NCI-H1092 (cell line): ENCODE data around the gene C1QTNF9.
"Not testable (repeated sequence)": the region's sequence is repeated elsewhere in the genome, so short reads cannot be mapped to it uniquely, and the experiment has no call there.

Experiments used
- DNase-seq: peaks from one replicate; lab custom pipeline; 2025; lab: John Stamatoyannopoulos, UW

C1QTNF9 gene

GRCh38 chr13:24282256-24282655, 27.1 kb upstream of the C1QTNF9 start:
- DNase-seq: no peak

- no peak for DNase-seq
Measured at GRCh38 chr13:24284889-24285565, 24.4 kb upstream of the C1QTNF9 start.

DNA sequence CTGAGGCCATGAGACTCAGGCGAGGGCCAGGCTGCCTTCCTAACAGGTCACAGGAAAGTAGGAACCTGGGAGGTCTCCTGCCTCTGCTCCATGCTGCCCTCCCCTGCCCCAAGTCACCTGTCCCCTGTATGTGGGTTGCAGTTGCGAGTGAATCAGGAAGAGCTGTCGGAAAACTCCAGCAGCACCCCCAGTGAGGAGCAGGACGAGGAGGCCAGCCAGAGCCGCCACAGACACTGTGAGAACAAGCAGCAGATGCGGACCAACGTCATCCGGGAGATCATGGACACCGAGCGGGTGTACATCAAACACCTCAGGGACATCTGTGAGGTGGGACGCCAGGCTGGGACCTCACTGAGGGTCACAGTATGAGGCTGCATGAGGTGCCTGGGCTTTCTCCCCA, 22.8 kb upstream of the C1QTNF9 start:
- no peak for DNase-seq

GRCh38 chr13:24287748-24288287, 21.6 kb upstream of the C1QTNF9 start:
- no peak for DNase-seq

- DNase-seq: no peak
Measured at GRCh38 chr13:24288870-24289269, 20.5 kb upstream of the C1QTNF9 start.

DNA sequence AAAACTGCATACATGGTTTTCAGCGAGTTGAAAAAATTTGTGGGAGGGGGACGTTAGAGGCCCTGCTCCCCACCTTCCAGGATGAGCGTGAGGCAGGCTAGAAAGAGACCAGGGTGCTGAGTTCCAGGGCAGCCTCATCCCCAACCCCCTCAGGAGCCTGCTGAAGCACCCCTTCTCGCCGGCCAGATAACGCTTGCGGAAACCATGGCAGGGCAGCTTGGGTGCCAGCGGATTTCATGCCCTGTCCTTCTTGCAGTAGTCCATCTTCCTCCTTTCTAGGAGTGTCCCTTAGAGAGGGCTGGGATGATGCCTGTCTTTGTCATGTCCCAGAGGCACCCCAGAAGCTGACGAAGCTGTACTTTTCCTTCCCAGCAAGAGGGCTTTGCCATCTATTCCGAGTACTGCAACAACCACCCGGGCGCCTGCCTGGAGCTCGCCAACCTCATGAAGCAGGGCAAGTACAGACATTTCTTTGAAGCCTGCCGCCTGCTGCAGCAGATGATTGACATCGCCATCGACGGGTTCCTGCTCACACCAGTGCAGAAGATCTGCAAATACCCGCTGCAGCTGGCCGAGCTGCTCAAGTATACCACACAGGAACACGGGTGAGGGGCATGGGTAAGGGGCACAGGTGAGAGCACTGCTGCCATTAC, 19.0 kb upstream of the C1QTNF9 start:
- DNase-seq: no peak

DNA sequence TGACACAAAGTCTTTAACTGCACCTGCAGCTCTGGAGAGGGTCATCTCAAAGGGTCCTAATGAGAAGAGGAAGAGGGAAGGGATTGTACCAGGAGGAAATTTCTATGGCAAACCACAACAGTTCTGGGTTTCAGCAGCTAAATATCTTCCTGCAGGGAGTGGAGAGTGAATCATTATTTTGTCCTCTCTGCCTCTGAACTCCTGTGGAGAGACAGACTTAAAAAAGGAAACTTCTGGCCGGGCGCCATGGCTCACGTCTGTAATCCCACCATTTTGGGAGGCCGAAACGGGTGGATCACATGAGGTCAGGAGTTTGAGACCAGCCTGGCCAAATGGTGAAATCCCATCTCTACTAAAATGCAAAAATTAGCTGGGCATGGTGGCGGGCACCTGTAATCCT, 16.9 kb upstream of the C1QTNF9 start:
- no peak for DNase-seq

- no peak for DNase-seq
Measured at GRCh38 chr13:24293746-24294145, 15.6 kb upstream of the C1QTNF9 start.

DNA sequence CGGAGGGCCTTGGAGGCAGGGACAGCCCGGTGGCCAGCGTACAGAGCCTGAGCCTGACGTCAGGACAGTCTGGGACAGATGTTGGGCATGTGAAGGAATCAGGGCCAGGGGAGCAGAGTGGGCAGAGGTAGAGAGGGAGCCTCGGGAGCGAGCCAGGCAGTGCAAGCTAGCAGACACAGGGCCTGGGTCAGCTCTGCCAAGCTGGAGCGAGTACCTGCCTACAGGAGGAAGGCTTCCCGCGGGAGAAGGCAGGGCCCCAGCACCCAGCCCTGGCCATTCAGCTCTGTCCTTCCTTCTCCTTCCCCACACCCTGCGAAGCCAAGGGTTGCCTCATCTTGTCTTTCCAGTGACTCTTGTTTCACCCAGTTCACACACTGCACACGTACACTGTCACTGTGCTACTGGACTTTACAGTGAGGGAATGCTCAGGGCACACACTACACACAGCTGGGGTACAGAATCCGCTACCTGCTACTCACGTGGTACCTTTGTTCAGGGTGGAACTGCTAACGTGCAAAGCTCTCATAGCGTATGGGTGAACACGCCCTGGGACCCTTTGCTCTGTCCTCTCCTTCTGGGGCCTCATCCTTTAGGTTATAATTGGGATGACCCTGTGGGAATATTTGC, 9.8 kb upstream of the C1QTNF9 start:
- DNase-seq: no peak

DNA sequence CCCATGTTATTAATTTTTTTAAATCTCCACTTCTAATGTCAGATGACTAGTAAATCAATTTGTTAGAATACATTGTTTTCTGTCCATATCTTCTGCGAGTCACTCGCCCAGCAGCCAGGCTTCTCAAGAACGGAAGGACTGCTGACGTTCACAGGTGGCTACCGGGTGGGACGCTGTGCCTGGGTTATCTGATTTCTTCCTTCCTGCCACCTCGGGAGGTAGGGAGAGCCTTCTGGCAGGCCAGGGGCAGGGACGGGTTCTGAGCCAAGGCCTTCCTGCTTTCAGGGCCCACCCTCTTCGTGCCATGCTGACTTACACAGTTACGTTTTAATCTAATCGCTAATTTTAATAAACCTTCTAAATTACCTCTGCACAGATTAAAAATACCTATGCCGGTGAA, 7.9 kb upstream of the C1QTNF9 start:
- no peak for DNase-seq

- no peak for DNase-seq
Measured at GRCh38 chr13:24301911-24302310, 7.5 kb upstream of the C1QTNF9 start.

DNA sequence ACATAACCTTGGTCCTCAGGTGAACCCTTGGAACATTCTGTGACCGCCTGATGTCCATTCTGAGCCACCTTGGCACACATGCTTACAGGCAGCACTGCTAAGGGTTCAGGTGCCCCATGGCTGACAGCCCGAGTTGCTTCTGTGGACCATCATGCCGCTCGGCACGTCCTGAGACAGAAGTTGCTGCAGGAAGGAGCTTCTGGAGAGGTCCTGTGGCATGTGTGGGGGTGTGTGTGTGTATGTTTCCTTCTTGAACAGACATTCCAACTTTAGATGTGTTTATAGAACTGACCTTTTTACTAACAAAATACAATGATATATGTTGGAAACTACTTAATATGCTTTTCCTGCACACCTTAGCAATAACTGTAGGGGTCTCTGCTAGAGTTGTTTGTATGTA, 4.8 kb upstream of the C1QTNF9 start:
- no peak for DNase-seq

DNA sequence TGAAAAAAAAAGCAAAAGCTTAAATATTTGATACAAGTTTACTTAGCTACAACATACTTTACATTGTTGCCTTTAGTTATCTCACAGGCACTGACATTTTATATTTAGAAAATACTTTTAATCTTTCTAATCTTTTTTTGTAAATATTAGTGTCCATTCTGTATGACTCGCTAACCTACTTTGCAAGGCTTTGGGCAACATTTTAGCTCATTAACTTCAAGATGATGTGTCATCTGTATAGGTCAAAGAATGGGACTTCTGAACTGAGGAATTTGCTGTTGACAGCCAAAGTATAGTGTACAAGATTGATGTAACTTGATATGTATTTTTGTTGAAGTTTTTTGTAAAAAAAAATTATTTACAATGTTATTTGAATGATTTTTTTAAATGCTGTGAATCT, 2.7 kb upstream of the C1QTNF9 start:
- no peak for DNase-seq

- DNase-seq: peak; percentile 26
Measured at GRCh38 chr13:24307211-24308067, 1.9 kb upstream of the C1QTNF9 start.

GRCh38 chr13:24308068-24308445, 1.3 kb upstream of the C1QTNF9 start:
- DNase-seq: no peak

DNA sequence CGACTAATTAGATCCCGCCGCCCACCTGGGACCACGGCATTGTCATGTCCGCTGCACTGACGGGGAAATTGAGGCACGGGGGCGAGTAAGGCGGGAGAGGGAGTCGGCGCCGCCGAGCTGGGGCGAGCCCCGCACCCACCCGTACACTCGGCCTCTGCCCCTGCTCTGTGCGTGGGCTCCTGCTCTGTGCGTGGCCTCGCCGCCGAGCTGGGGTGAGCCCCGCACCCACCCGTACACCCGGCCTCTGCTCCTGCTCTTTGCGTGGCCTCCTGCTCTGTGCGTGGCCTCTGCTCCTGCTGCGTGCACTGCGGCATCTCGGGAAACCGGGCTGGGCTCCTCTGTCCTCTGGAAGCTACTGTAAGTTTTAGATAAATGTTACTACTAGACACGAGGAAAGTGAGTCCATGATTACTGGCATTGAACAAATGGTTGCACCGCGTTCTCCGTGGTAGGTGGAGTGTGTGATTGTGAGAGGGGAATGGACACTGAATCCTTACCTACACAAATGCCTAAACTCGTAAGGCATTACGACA, 826 bp upstream of the C1QTNF9 start:
- no peak for DNase-seq

GRCh38 chr13:24313439-24313838, 4.1 kb downstream of the C1QTNF9 start:
- no peak for DNase-seq

DNA sequence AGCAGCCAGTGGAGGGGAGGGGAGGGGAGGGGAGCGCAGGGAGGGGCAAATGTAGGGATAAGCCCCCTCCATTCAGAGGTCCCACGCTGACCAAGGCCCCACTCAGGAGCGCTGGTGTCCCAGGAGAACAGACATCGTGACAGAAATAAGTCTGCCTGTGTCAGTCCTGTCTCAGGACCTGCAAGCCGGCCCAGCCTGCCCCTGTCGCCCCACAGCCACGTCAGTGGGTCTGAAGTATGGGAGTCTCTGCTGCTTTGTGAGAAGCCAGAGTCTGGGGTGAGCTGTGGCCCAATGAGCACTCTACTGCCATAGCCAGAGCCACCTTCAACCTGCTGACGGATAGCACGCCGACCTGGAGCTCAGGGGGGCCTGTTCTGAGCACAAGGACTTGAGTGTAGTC, 8.5 kb downstream of the C1QTNF9 start:
- DNase-seq: not testable (repeated sequence)

GRCh38 chr13:24318878-24319277, 9.5 kb downstream of the C1QTNF9 start:
- not testable (repeated sequence) for DNase-seq

GRCh38 chr13:24319641-24320040, 10.3 kb downstream of the C1QTNF9 start:
- not testable (repeated sequence) for DNase-seq

- not testable (repeated sequence) for DNase-seq
Measured at GRCh38 chr13:24321416-24321815, 12.0 kb downstream of the C1QTNF9 start.

GRCh38 chr13:24322470-24322869, 13.1 kb downstream of the C1QTNF9 start:
- not testable (repeated sequence) for DNase-seq
